RKO (cell line): Measurements from ENCODE around the gene ZNF138.
A peak's percentile ranks its signal among the peaks of the same experiment; 100 is the strongest.
"Not testable (repeated sequence)": the region's sequence is repeated elsewhere in the genome, so short reads cannot be mapped to it uniquely, and the experiment has no call there.

ENCODE experiments used
- DNase-seq: peaks from one replicate; pipeline ENCODE4 v3.0.0-alpha.2; 2016; ENCODE audit warnings: low spot score

The ZNF138 gene

GRCh38 chr7:64794171-64794844 is at the start of gene ZNF138:
Gene ZNF138, plus strand, starts transcription at chr7:64794428. Its CDS starts 141 bp downstream, at chr7:64794569.
- peak; percentile 97 for DNase-seq

- no peak for DNase-seq
These were observed 49.5 kb upstream of the ZNF138 start for GRCh38 chr7:64744680-64745079.

GRCh38 chr7:64747802-64748201 is 46.4 kb upstream of the ZNF138 start:
- DNase-seq, result no peak

GRCh38 chr7:64753032-64753431 is 41.2 kb upstream of the ZNF138 start:
- DNase-seq, result no peak

- DNase-seq, result no peak
These were observed 38.4 kb upstream of the ZNF138 start for GRCh38 chr7:64755865-64756264.

GRCh38 chr7:64758151-64758550 is 36.1 kb upstream of the ZNF138 start:
- DNase-seq, result no peak

GRCh38 chr7:64768824-64769223 is 25.4 kb upstream of the ZNF138 start:
- DNase-seq, result no peak

GRCh38 chr7:64774204-64774842 is 19.9 kb upstream of the ZNF138 start:
- no peak for DNase-seq

- peak; percentile 28 for DNase-seq
These were observed 18.9 kb upstream of the ZNF138 start for GRCh38 chr7:64775289-64775688.

GRCh38 chr7:64784842-64785241 is 9.4 kb upstream of the ZNF138 start:
- not testable (repeated sequence) for DNase-seq

- no peak for DNase-seq
These were observed 6.9 kb upstream of the ZNF138 start for GRCh38 chr7:64787295-64787694.

GRCh38 chr7:64789241-64789640 is 5.0 kb upstream of the ZNF138 start:
- not testable (repeated sequence) for DNase-seq

GRCh38 chr7:64793106-64793755 is 997 bp upstream of the ZNF138 start:
- DNase-seq, result peak; percentile 77

GRCh38 chr7:64795176-64795575 is 948 bp downstream of the ZNF138 start:
- no peak for DNase-seq

GRCh38 chr7:64799169-64799568 is 4.9 kb downstream of the ZNF138 start:
- DNase-seq, result not testable (repeated sequence)

- DNase-seq, result no peak
These were observed 8.5 kb downstream of the ZNF138 start for GRCh38 chr7:64802699-64803098.

GRCh38 chr7:64807731-64808365 is 13.6 kb downstream of the ZNF138 start:
- DNase-seq, result no peak

GRCh38 chr7:64811767-64812166 is 17.5 kb downstream of the ZNF138 start:
- no peak for DNase-seq

GRCh38 chr7:64830926-64831325 is 36.7 kb downstream of the ZNF138 start:
- DNase-seq, result no peak

- DNase-seq, result no peak
These were observed 37.9 kb downstream of the ZNF138 start for GRCh38 chr7:64832136-64832535.

- no peak for DNase-seq
These were observed 40.8 kb downstream of the ZNF138 start for GRCh38 chr7:64834989-64835388.

- not testable (repeated sequence) for DNase-seq
These were observed 41.6 kb downstream of the ZNF138 start for GRCh38 chr7:64835856-64836255.

- not testable (repeated sequence) for DNase-seq
These were observed 43.8 kb downstream of the ZNF138 start for GRCh38 chr7:64838051-64838450.
